Neutrophil (primary cell): ENCODE results near the gene GYPC.

Source experiments
- H3K27ac ChIP-seq: fragments of 200-600 bp; sonication (generic); 2 replicates; pipeline ENCODE4 v1.5.1; 2016; ENCODE audit warnings: mild to moderate bottlenecking, moderate library complexity
- H3K27me3 ChIP-seq: fragments of 200-600 bp; sonication (generic); 2 replicates; pipeline ENCODE4 v1.6.0; 2016; ENCODE audit warnings: mild to moderate bottlenecking
- H3K36me3 ChIP-seq: fragments of 200-600 bp; sonication (generic); 2 replicates; pipeline ENCODE4 v1.5.1; 2017
- H3K4me1 ChIP-seq, 2 experiments: fragments of 200-600 bp in 1 of 2; sonication (generic) in 1 of 2; 1 replicate in 1 of 2; 2 replicates in 1 of 2; pipeline versions ENCODE4 v1.5.1 to v1.6.1; 2013 to 2016; ENCODE audit warnings: low read depth in 1 of 2, low read length in 1 of 2, mild to moderate bottlenecking in 1 of 2, moderate library complexity in 1 of 2; ENCODE audit not compliant: control insufficient read depth in 1 of 2, insufficient read depth in 1 of 2
- H3K4me3 ChIP-seq, 2 experiments: fragments of 200-600 bp in 1 of 2; sonication (generic) in 1 of 2; 1 replicate in 1 of 2; 2 replicates in 1 of 2; pipeline ENCODE4 v1.5.1; 2013 to 2016; ENCODE audit warnings: low read depth in 1 of 2, low read length in 1 of 2, mild to moderate bottlenecking in 1 of 2, moderate library complexity in 1 of 2
- H3K9me3 ChIP-seq: fragments of 200-600 bp; sonication (generic); 2 replicates; pipeline ENCODE4 v1.5.1; 2016
- TF ChIP-seq, protein P1 (sequence below): fragments of 200-600 bp; sonication (generic); IDR thresholded peaks from 2 replicates; pipeline ENCODE4 v1.5.1; 2016; ENCODE audit warnings: antibody characterized with exemption

GYPC gene, protein sequence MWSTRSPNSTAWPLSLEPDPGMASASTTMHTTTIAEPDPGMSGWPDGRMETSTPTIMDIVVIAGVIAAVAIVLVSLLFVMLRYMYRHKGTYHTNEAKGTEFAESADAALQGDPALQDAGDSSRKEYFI

DNA sequence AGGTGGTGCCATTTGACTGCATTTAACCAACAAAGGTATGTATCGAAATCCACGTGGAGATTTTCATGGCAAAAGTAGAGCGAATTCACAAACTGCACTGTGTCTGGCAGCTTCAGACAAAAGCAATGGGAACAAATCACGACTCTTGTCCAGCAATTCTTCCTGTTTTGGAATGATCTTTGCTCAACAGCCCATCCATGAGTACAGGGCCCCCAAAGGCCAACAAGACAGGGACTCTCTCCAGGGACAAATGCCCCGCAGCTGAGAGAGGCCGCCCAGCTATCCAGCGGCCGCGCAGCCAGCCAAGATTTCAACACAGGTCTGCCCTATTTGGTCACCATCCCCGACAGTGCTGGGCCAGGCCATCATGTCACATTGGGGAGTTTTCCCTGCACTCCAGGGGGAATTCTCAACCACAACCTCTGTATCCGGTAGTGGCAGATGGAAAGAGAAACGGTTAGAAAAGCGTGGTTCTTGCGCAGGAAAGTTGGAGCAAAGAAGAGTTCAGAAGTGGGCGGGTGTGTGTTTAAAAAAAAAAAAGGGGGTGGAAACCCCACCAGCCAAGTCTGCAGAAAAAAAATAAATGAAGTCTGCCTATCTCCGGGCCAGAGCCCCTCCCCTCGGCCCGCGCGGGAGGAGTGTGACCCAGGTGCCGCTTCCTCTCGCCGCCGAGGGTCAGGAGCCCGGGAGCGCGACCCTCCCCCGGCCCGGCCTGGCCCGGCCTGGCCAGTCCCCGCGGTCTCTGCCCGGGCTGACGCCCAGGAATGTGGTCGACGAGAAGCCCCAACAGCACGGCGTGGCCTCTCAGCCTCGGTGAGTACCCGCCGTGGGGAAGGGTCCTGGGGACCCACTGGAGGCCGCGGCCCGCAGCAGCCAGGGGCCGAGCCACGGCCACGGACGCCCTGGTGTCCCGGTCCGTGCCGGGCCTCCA lies at the start of gene GYPC:
GYPC (plus strand) TSS at position 659 of the 931 bp plus-strand sequence; CDS start at position 765, 106 bp downstream.
- peak within 1 kb of the TSS; percentile 59 to 90 for H3K4me3 ChIP-seq
- no peaks in the 10 kb centered on the region for H3K9me3 ChIP-seq
- no peaks in the 10 kb centered on the region for H3K36me3 ChIP-seq
- H3K27ac ChIP-seq: peak within 1 kb of the TSS; percentile 92
- TF ChIP-seq, protein P1, sequence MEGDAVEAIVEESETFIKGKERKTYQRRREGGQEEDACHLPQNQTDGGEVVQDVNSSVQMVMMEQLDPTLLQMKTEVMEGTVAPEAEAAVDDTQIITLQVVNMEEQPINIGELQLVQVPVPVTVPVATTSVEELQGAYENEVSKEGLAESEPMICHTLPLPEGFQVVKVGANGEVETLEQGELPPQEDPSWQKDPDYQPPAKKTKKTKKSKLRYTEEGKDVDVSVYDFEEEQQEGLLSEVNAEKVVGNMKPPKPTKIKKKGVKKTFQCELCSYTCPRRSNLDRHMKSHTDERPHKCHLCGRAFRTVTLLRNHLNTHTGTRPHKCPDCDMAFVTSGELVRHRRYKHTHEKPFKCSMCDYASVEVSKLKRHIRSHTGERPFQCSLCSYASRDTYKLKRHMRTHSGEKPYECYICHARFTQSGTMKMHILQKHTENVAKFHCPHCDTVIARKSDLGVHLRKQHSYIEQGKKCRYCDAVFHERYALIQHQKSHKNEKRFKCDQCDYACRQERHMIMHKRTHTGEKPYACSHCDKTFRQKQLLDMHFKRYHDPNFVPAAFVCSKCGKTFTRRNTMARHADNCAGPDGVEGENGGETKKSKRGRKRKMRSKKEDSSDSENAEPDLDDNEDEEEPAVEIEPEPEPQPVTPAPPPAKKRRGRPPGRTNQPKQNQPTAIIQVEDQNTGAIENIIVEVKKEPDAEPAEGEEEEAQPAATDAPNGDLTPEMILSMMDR: no peak
- H3K27me3 ChIP-seq: no peaks in the 10 kb centered on the region
- H3K4me1 ChIP-seq: peaks cover 52 to 58% of the 10 kb centered on the region in 2 experiments

DNA sequence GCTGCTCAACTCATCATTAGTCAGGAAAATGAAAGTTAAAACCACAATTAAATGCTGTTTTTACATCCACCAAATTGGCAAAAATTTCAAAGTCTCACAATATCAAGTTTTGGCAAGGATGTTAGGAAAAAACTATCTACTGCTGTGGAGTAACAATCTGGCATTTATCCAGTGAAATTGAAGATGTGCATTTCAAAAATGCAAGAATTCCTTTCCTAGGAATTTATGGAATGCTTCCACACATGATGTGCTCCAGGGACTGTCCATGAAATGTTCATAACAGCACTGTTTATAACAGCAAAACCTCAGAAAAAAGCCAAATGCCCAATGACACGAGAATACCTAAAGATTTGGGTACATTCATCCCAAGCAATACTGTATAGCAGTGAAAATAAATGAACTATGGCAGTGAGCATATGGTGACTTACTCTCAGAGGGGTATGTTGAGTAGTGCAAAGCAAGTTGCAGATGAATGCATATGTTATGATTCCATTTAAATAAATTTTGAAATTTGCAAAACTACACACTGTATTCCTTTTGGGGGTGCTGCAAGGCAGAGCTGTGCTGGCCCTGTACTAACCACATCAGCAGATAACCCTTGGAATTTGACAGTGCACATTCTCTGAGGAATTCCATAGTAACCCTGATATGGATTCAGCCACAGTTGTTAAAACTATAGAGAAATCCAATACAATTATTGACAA lies 41.3 kb upstream of the GYPC start:
- Histone ChIP-seq H3K9me3 (no peaks in the 10 kb centered on the region), H3K4me1 (peaks cover 7 to 8% of the 10 kb centered on the region in 2 experiments), H3K27ac (no peak overlapping the region), H3K27me3 (no peaks in the 10 kb centered on the region), H3K4me3 (no peak overlapping the region), H3K36me3 (no peaks in the 10 kb centered on the region)
- TF ChIP-seq, protein P1: no peak

GRCh38 chr2:126616606-126617069 lies 39.3 kb upstream of the GYPC start:
- no peak overlapping the region for H3K27ac ChIP-seq
- no peaks in the 10 kb centered on the region for H3K36me3 ChIP-seq
- TF ChIP-seq, protein P1: no peak
- H3K9me3 ChIP-seq: peaks cover 3% of the 10 kb centered on the region
- H3K4me3 ChIP-seq: no peak overlapping the region
- H3K4me1 ChIP-seq: peaks cover 7 to 8% of the 10 kb centered on the region in 2 experiments
- H3K27me3 ChIP-seq: no peaks in the 10 kb centered on the region

GRCh38 chr2:126620302-126620701 lies 35.7 kb upstream of the GYPC start:
- Histone ChIP-seq H3K9me3 (peaks cover 4% of the 10 kb centered on the region), H3K4me3 (no peak overlapping the region), H3K27me3 (no peaks in the 10 kb centered on the region), H3K36me3 (no peaks in the 10 kb centered on the region), H3K27ac (no peak overlapping the region), H3K4me1 (peaks cover 5 to 7% of the 10 kb centered on the region in 2 experiments)
- TF ChIP-seq, protein P1: no peak

- H3K4me3 ChIP-seq: no peak overlapping the region
- TF ChIP-seq, protein P1: no peak
- peaks cover 4% of the 10 kb centered on the region for H3K9me3 ChIP-seq
- peaks cover under 1 to 3% of the 10 kb centered on the region in 2 experiments for H3K4me1 ChIP-seq
- no peaks in the 10 kb centered on the region for H3K27me3 ChIP-seq
- H3K36me3 ChIP-seq: no peaks in the 10 kb centered on the region
- no peak overlapping the region for H3K27ac ChIP-seq
These were observed 33.0 kb upstream of the GYPC start for GRCh38 chr2:126623000-126623399.
